NT2/D1 (cell line): ENCODE data around the gene RHBDF1.

Source experiments
- SUZ12 ChIP-seq: IDR thresholded peaks from 2 replicates; pipeline ENCODE4 v1.6.1; 2011; ENCODE audit not compliant: insufficient read length, insufficient read depth; ENCODE audit errors: extremely low read depth
- YY1 ChIP-seq: IDR thresholded peaks from 2 replicates; pipeline ENCODE4 v1.6.1; 2011; ENCODE audit not compliant: insufficient read length, insufficient read depth
- ZNF274 ChIP-seq: IDR thresholded peaks from 2 replicates; pipeline ENCODE4 v1.6.1; 2011; ENCODE audit warnings: mild to moderate bottlenecking, low read depth, low read length

GRCh38 chr16:62968-63391 lies 9.5 kb downstream of the RHBDF1 start:
- TF ChIP-seq ZNF274: no peak
- no peak for TF ChIP-seq SUZ12
- TF ChIP-seq YY1: no peak
